Keratinocyte (primary cell): ENCODE results near the gene ZNF501. TPM values are rescaled to one million over a fixed set of nuclear protein-coding genes. Genes with fewer than 3 reads are reported as not detected.

Experiments used
- DNase-seq: peaks from one replicate; pipeline ENCODE4 v3.0.0-alpha.2; 2011; ENCODE audit warnings: low read depth, missing footprints, low spot score
- FAIRE-seq: peaks from 2 replicates; lab custom pipeline; 2011; peaks lifted over from hg19 to GRCh38; lab: Jason Lieb, UNC
- H2AFZ ChIP-seq: 2 replicates; pipeline ENCODE4 v1.6.0; 2012; ENCODE audit warnings: low read length, control low read depth, inconsistent platforms; ENCODE audit not compliant: control insufficient read depth
- H3K27ac ChIP-seq: 2 replicates; pipeline ENCODE4 v1.5.1; 2011; ENCODE audit warnings: low read length; ENCODE audit not compliant: control insufficient read depth, insufficient read depth
- H3K27me3 ChIP-seq: 3 replicates; pipeline ENCODE4 v1.6.0; 2011; ENCODE audit warnings: low read length; ENCODE audit not compliant: control insufficient read depth, insufficient read depth; ENCODE audit errors: extremely low read depth
- H3K36me3 ChIP-seq, 2 experiments: 2 replicates in 1 of 2; 3 replicates in 1 of 2; pipeline ENCODE4 v1.5.1; 2011; ENCODE audit warnings: low read length in 2 of 2, mild to moderate bottlenecking in 1 of 2; ENCODE audit not compliant: control insufficient read depth in 2 of 2, insufficient read depth in 2 of 2; ENCODE audit errors: extremely low read depth in 1 of 2
- H3K4me1 ChIP-seq: 3 replicates; pipeline ENCODE4 v1.5.1; 2011; ENCODE audit warnings: low read length; ENCODE audit not compliant: control insufficient read depth, insufficient read depth; ENCODE audit errors: extremely low read depth
- H3K4me2 ChIP-seq: 3 replicates; pipeline ENCODE4 v1.6.0; 2011; ENCODE audit warnings: low read depth, low read length; ENCODE audit not compliant: control insufficient read depth, insufficient read depth; ENCODE audit errors: extremely low read depth
- H3K4me3 ChIP-seq, 3 experiments: fragments of 200-600 bp in 1 of 3; sonication (generic) in 1 of 3; 2 replicates in 2 of 3; 3 replicates in 1 of 3; pipeline ENCODE4 v1.5.1; 2011 to 2016; ENCODE audit warnings: low read length in 3 of 3, mild to moderate bottlenecking in 3 of 3, control low read depth in 2 of 3, inconsistent platforms in 1 of 3, low read depth in 1 of 3, mixed read lengths in 1 of 3, mixed run types in 1 of 3, moderate library complexity in 1 of 3; ENCODE audit not compliant: control insufficient read depth in 2 of 3, insufficient read depth in 2 of 3; ENCODE audit errors: extremely low read depth in 1 of 3
- H3K79me2 ChIP-seq: 2 replicates; pipeline ENCODE4 v1.6.0; 2012; ENCODE audit warnings: low read length; ENCODE audit not compliant: control insufficient read depth, insufficient read depth
- H3K9ac ChIP-seq: 3 replicates; pipeline ENCODE4 v1.6.0; 2011; ENCODE audit warnings: low read length; ENCODE audit not compliant: control insufficient read depth, insufficient read depth; ENCODE audit errors: extremely low read depth
- H3K9me1 ChIP-seq: 3 replicates; pipeline ENCODE4 v1.6.0; 2011; ENCODE audit warnings: low read length; ENCODE audit not compliant: control insufficient read depth, insufficient read depth; ENCODE audit errors: extremely low read depth
- H3K9me3 ChIP-seq: 2 replicates; pipeline ENCODE4 v1.5.1; 2012; ENCODE audit warnings: low read depth, low read length; ENCODE audit not compliant: control insufficient read depth
- H4K20me1 ChIP-seq: 3 replicates; pipeline ENCODE4 v1.6.0; 2011; ENCODE audit warnings: low read length; ENCODE audit not compliant: control insufficient read depth, insufficient read depth; ENCODE audit errors: extremely low read depth
- EZH2 ChIP-seq: IDR thresholded peaks from one replicate; pipeline ENCODE4 v1.6.1; 2012; ENCODE audit warnings: inconsistent platforms, mild to moderate bottlenecking, low read length, moderate library complexity
- dilution Hi-C: fragments of 300-500 bp; cut with MboI; formaldehyde crosslinking; loops from one replicate; pipeline ENCODE4 v1.7.0; 2020; ENCODE audit warnings: low sequenced_read_pairs; ENCODE audit not compliant: extremely low pct_ligation_motif_present
- polyA plus RNA-seq, 5 experiments: library from polyadenylated mRNA; depleted of rRNA in 3 of 5; stranded (reverse) in 3 of 5; stranded (forward) in 1 of 5; unstranded in 1 of 5; fragments of >200 nt; gene quantifications; 1 replicate in 1 of 5; 2 replicates in 3 of 5; 3 replicates in 1 of 5; pipeline versions ENCODE4 v1.2.1 to v1.2.3, GENCODE V29; 2011 to 2012; ENCODE audit warnings: missing spikeins in 2 of 5, low read depth in 1 of 5, low replicate concordance in 1 of 5
- TF ChIP-seq, protein P1 (sequence below), 3 experiments: IDR thresholded peaks in 1 of 3; conservative IDR thresholded peaks in 1 of 3; optimal IDR thresholded peaks in 1 of 3; 2 replicates in 2 of 3; 3 replicates in 1 of 3; pipeline versions ENCODE3 to v1.5.1; 2011; ENCODE audit warnings: low read length in 3 of 3, mild to moderate bottlenecking in 3 of 3, moderate library complexity in 2 of 3, control low read depth in 1 of 3, inconsistent platforms in 1 of 3; ENCODE audit not compliant: insufficient read depth in 2 of 3; ENCODE audit errors: extremely low read depth in 1 of 3

Gene ZNF501
- polyA plus RNA-seq, 1 donor (not counting 4 experiments of a cell fraction or from before 2014, with no cell fraction given): 2.8 TPM

DNA sequence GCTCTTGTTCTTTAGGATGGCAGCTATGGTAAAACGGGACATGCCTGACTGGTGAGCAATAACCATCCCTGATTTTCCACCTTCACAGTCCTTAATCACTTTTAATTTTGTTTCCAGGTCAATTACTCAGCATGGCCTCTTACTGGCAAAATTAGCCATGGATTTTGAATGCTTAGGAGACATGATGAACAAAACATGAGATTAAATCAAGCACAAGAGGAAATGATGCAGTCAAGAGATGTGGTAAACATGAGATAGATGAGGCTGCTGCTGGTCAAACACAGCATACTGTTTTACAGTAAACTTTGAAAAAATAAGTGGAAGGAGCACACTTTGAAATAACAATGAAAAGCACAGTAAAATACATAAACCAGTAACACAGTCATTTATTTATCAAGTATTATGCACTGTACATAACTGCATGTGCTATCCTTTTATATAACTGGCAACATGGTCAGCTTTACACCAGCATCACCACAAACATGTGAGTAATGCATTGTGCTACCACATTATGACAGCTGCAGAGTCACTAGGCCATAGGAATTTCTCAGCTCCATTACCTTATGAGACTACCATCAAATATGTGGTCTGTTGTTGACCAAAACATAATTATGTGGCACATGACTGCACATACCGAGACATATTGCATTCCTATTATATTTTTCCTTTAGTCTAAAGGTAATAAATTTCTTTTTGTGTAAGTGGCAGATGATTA, 47.1 kb upstream of the ZNF501 start:
- Histone ChIP-seq H3K9me1 (no peaks in the 10 kb centered on the region), H3K27ac (no peak overlapping the region), H3K4me1 (peaks cover 4% of the 10 kb centered on the region), H3K4me3 (no peak overlapping the region), H3K36me3 (no peaks in the 10 kb centered on the region), H3K9ac (no peak overlapping the region), H3K9me3 (no peaks in the 10 kb centered on the region), H3K79me2 (no peaks in the 10 kb centered on the region), H3K4me2 (no peak overlapping the region), H3K27me3 (no peaks in the 10 kb centered on the region), H4K20me1 (no peaks in the 10 kb centered on the region), H2AFZ (no peak overlapping the region)
- DNase-seq (no peak), FAIRE-seq (no peak)
- no peak for TF ChIP-seq EZH2
- TF ChIP-seq, protein P1, sequence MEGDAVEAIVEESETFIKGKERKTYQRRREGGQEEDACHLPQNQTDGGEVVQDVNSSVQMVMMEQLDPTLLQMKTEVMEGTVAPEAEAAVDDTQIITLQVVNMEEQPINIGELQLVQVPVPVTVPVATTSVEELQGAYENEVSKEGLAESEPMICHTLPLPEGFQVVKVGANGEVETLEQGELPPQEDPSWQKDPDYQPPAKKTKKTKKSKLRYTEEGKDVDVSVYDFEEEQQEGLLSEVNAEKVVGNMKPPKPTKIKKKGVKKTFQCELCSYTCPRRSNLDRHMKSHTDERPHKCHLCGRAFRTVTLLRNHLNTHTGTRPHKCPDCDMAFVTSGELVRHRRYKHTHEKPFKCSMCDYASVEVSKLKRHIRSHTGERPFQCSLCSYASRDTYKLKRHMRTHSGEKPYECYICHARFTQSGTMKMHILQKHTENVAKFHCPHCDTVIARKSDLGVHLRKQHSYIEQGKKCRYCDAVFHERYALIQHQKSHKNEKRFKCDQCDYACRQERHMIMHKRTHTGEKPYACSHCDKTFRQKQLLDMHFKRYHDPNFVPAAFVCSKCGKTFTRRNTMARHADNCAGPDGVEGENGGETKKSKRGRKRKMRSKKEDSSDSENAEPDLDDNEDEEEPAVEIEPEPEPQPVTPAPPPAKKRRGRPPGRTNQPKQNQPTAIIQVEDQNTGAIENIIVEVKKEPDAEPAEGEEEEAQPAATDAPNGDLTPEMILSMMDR (optimal IDR thresholded peaks at IDR 0.05 in 1 of 3, IDR thresholded peaks at IDR 0.05 in 1 of 3, conservative IDR thresholded peaks at IDR 0.05 in 1 of 3; ENCODE audit: extremely low read depth in 1 of 3, insufficient read depth in 2 of 3, low read length in 3 of 3): no peak
- dilution Hi-C loops: no loop called here

DNA sequence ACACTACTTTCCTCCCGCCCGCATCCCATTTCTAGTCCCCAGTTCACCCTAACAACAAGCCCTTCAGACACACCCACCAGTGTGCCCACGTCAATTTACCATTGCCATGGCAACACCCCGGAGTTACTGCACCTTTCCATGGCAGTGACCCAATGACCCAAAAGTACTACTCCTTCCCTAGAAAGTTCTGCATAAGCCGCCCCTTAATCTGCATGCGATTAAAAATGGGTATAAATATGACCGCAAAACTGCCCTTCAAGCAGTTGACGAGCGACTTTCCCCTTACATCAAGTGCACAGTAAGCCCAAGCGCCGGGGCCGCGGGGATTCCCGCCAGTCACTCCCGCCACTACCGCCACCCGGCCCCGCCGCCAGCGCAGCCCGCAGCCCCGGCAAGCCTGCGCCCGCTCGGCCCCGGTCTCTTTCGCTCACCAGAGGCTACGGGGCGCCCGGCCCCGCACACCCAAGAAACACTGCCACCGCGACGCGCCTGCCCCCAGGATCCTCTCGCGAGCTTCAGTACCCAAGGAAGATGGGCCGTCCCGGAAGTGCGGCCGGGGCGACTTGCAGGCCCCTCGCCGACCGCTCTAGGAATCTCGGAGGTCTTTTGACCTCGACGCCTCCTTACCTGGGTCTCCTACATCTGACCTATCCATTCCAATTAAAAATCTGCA, 44.2 kb upstream of the ZNF501 start:
- Histone ChIP-seq H3K4me1 (peaks cover 4% of the 10 kb centered on the region), H3K27me3 (no peaks in the 10 kb centered on the region), H3K9me3 (no peaks in the 10 kb centered on the region), H3K4me3 (peak overlapping the region; percentile 55 to 71 (median 68)), H3K27ac (peak overlapping the region; percentile 15), H3K9ac (peak overlapping the region; percentile 66), H3K79me2 (no peaks in the 10 kb centered on the region), H3K36me3 (no peaks in the 10 kb centered on the region), H4K20me1 (no peaks in the 10 kb centered on the region), H3K4me2 (peak overlapping the region; percentile 88), H3K9me1 (no peaks in the 10 kb centered on the region), H2AFZ (peak overlapping the region; percentile 81)
- DNase-seq (no peak), FAIRE-seq (no peak)
- dilution Hi-C loops: no loop called here
- TF ChIP-seq EZH2: no peak
- TF ChIP-seq, protein P1 (optimal IDR thresholded peaks at IDR 0.05 in 1 of 3, IDR thresholded peaks at IDR 0.05 in 1 of 3, conservative IDR thresholded peaks at IDR 0.05 in 1 of 3; ENCODE audit: extremely low read depth in 1 of 3, insufficient read depth in 2 of 3, low read length in 3 of 3): no peak
